NOMO-1 treated with DMSO at 0.1 percent for 48 hours (cell line): ENCODE measurements around the gene ELP5.
"Not testable (repeated sequence)": the region's sequence is repeated elsewhere in the genome, so short reads cannot be mapped to it uniquely, and the experiment has no call there.

Experiments
- DNase-seq: peaks from one replicate; lab custom pipeline; 2025; ENCODE audit not compliant: unreplicated experiment; lab: John Stamatoyannopoulos, UW

The ELP5 gene

GRCh38 chr17:7235693-7236665 lies 16.0 kb upstream of the ELP5 start:
- no peak for DNase-seq

- no peak for DNase-seq
These were observed 15.2 kb upstream of the ELP5 start for GRCh38 chr17:7236808-7237207.

- DNase-seq, result no peak
These were observed 14.7 kb upstream of the ELP5 start for GRCh38 chr17:7237266-7237760.

- peak; percentile 36 for DNase-seq
These were observed 14.1 kb upstream of the ELP5 start for GRCh38 chr17:7237761-7238419.

GRCh38 chr17:7238420-7239090 lies 13.5 kb upstream of the ELP5 start:
- DNase-seq, result no peak

GRCh38 chr17:7239091-7240027 lies 12.7 kb upstream of the ELP5 start, which contains the start of gene PHF23:
Gene PHF23 (minus strand): TSS chr17:7239457. CDS start chr17:7239279, 178 bp downstream.
- peak; percentile 99 for DNase-seq

- peak; percentile 85 for DNase-seq
These were observed 11.6 kb upstream of the ELP5 start for GRCh38 chr17:7240375-7240774.

GRCh38 chr17:7241090-7241733 lies 10.8 kb upstream of the ELP5 start:
- no peak for DNase-seq

- peak; percentile 74 for DNase-seq
These were observed 10.0 kb upstream of the ELP5 start, which contains the start of gene GABARAP for GRCh38 chr17:7241783-7242716. Gene GABARAP (minus strand): TSS chr17:7242449. CDS start chr17:7242330, 119 bp downstream.

GRCh38 chr17:7242717-7243452 lies 9.1 kb upstream of the ELP5 start:
- peak; percentile 87 for DNase-seq

GRCh38 chr17:7243453-7243729 lies 8.6 kb upstream of the ELP5 start:
- no peak for DNase-seq

GRCh38 chr17:7243838-7244237 lies 8.2 kb upstream of the ELP5 start:
- DNase-seq, result not testable (repeated sequence)

- no peak for DNase-seq
These were observed 5.2 kb upstream of the ELP5 start for GRCh38 chr17:7246779-7247178.

GRCh38 chr17:7248796-7249195 lies 3.2 kb upstream of the ELP5 start:
- no peak for DNase-seq

- no peak for DNase-seq
These were observed 2.8 kb upstream of the ELP5 start for GRCh38 chr17:7249214-7249613.

GRCh38 chr17:7249830-7250229 lies 2.2 kb upstream of the ELP5 start:
- DNase-seq, result peak; percentile 36

- DNase-seq, result no peak
These were observed 1.1 kb upstream of the ELP5 start for GRCh38 chr17:7250695-7251627.
